Mesodermal cell (in vitro differentiated cells): Measurements from ENCODE around the gene TIMELESS. TPM values are rescaled to one million over a fixed set of nuclear protein-coding genes. Genes with fewer than 3 reads are reported as not detected.
"Not testable (repeated sequence)": the region's sequence is repeated elsewhere in the genome, so short reads cannot be mapped to it uniquely, and the experiment has no call there.

Source experiments
- H3K27ac ChIP-seq: 2 replicates; pipeline ENCODE4 v1.7.0; 2013; ENCODE audit warnings: mild to moderate bottlenecking, low read depth, low read length, moderate library complexity; ENCODE audit not compliant: severe bottlenecking
- H3K36me3 ChIP-seq: 2 replicates; pipeline ENCODE4 v1.7.1; 2013; ENCODE audit warnings: mild to moderate bottlenecking, low read length, moderate library complexity; ENCODE audit not compliant: control insufficient read depth, insufficient read depth
- H3K4me1 ChIP-seq: one replicate; pipeline ENCODE4 v1.7.1; 2013; ENCODE audit warnings: mild to moderate bottlenecking, low read length; ENCODE audit not compliant: insufficient read depth, control insufficient read depth, poor library complexity, severe bottlenecking
- H3K4me3 ChIP-seq: 2 replicates; pipeline ENCODE4 v1.7.0; 2013; ENCODE audit warnings: low read length, control low read depth, mild to moderate bottlenecking; ENCODE audit not compliant: insufficient read depth, poor library complexity, severe bottlenecking; ENCODE audit errors: extremely low read depth
- H3K9me3 ChIP-seq: 2 replicates; pipeline ENCODE4 v1.7.1; 2013; ENCODE audit warnings: mild to moderate bottlenecking, low read length, moderate library complexity; ENCODE audit not compliant: control insufficient read depth
- WGBS, 2 experiments: methylation state at CpG; one replicate each; pipeline ENCODE4 v1.1.5; 2013; ENCODE audit warnings: missing lambda C conversion rate in 2 of 2; ENCODE audit not compliant: insufficient coverage in 2 of 2; 5-methylcytosine and 5-hydroxymethylcytosine counted together
- polyA plus RNA-seq, 2 experiments: library from polyadenylated mRNA; stranded (reverse); fragments of 50-300 nt; gene quantifications; one replicate each; pipeline ENCODE4 v1.2.3, GENCODE V29; 2013

TIMELESS gene, protein sequence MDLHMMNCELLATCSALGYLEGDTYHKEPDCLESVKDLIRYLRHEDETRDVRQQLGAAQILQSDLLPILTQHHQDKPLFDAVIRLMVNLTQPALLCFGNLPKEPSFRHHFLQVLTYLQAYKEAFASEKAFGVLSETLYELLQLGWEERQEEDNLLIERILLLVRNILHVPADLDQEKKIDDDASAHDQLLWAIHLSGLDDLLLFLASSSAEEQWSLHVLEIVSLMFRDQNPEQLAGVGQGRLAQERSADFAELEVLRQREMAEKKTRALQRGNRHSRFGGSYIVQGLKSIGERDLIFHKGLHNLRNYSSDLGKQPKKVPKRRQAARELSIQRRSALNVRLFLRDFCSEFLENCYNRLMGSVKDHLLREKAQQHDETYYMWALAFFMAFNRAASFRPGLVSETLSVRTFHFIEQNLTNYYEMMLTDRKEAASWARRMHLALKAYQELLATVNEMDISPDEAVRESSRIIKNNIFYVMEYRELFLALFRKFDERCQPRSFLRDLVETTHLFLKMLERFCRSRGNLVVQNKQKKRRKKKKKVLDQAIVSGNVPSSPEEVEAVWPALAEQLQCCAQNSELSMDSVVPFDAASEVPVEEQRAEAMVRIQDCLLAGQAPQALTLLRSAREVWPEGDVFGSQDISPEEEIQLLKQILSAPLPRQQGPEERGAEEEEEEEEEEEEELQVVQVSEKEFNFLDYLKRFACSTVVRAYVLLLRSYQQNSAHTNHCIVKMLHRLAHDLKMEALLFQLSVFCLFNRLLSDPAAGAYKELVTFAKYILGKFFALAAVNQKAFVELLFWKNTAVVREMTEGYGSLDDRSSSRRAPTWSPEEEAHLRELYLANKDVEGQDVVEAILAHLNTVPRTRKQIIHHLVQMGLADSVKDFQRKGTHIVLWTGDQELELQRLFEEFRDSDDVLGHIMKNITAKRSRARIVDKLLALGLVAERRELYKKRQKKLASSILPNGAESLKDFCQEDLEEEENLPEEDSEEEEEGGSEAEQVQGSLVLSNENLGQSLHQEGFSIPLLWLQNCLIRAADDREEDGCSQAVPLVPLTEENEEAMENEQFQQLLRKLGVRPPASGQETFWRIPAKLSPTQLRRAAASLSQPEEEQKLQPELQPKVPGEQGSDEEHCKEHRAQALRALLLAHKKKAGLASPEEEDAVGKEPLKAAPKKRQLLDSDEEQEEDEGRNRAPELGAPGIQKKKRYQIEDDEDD
- 33.1 TPM for polyA plus RNA-seq (2013, experiment 1 of 2)
- 30.8 TPM for polyA plus RNA-seq (2013, experiment 2 of 2)

- Histone ChIP-seq H3K4me1 (no peaks in the 10 kb centered on the region), H3K27ac (peak within 1 kb of the TSS; percentile 89), H3K4me3 (peak within 1 kb of the TSS; percentile 59), H3K36me3 (peaks cover 16% of the 10 kb centered on the region), H3K9me3 (peaks cover 4% of the 10 kb centered on the region)
- WGBS, 2 experiments: 1% methylated on average over 37 to 42 of the region's 58 CpGs
Observed at GRCh38 chr12:56448860-56449621, at the start of gene TIMELESS. TIMELESS (minus strand) TSS chr12:56449426; CDS start chr12:56434170, 15,256 bp downstream.

GRCh38 chr12:56498126-56498902 is 49.1 kb upstream of the TIMELESS start:
- H3K27ac ChIP-seq: peak overlapping the region; percentile 16
- H3K4me1 ChIP-seq, H3K36me3 ChIP-seq, H3K9me3 ChIP-seq, H3K4me3 ChIP-seq: not testable (repeated sequence)
- WGBS, 2 experiments: 75 to 77% methylated on average over 6 to 8 of the region's 14 CpGs

DNA sequence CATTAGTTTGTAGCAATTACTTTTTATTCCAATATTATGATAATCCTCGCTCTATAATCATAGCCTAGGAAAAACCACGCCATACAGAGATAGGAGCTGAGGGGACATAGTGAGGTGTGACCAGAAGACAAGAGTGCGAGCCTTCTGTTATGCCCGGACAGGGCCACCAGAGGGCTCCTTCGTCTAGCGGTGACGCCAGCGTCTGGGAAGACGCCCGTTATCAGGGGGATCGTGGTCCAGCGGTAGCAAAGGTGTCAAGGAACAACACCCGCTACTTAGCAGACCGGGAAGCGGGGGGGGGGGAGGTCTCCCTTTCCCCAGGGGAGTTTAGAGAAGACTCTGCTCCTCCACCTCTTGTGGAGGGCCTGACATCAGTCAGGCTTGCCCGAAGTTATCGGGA is 47.5 kb upstream of the TIMELESS start:
- H3K4me1 ChIP-seq, H3K9me3 ChIP-seq, H3K27ac ChIP-seq, H3K36me3 ChIP-seq, H3K4me3 ChIP-seq: not testable (repeated sequence)
- whole genome bisulfite sequencing, 2 experiments: 9 to 10% methylated on average over 6 to 8 of the region's 17 CpGs

GRCh38 chr12:56494481-56494880 is 45.3 kb upstream of the TIMELESS start:
- H3K4me1 ChIP-seq, H3K27ac ChIP-seq, H3K4me3 ChIP-seq, H3K36me3 ChIP-seq, H3K9me3 ChIP-seq: not testable (repeated sequence)
- 96 to 98% methylated on average over 18 to 24 of the region's 27 CpGs for WGBS, 2 experiments

GRCh38 chr12:56494106-56494415 is 44.8 kb upstream of the TIMELESS start:
- H3K9me3 ChIP-seq, H3K4me1 ChIP-seq, H3K36me3 ChIP-seq, H3K27ac ChIP-seq, H3K4me3 ChIP-seq: not testable (repeated sequence)
- 93% methylated on average over 8 to 12 of the region's 15 CpGs for WGBS, 2 experiments

DNA sequence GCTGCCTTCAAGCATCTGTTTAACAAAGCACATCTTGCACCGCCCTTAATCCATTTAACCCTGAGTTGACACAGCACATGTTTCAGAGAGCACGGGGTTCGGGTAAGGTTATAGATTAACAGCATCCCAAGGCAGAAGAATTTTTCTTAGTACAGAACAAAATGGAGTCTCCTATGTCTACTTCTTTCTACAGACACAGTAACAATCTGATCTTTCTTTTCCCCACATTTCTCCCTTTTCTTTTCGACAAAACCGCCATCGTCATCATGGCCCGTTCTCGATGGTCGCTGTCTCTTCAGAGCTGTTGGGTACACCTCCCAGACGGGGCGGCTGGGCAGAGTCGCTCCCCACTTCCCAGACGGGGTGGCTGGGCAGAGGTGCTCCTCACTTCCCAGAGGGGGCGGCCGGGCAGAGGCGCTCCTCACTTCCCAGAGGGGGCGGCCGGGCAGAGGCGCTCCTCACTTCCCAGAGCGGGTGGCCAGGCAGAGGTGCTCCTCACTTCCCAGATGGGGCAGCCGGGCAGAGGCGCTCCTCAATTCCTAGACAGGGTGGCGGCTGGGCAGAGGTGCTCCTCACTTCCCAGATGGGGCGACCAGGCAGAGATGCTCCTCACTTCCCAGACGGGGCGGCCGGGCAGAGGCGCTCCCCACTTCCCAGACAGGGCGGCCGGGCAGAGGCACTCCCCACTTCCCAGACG is 44.3 kb upstream of the TIMELESS start:
- WGBS, 2 experiments: 87 to 93% methylated on average over 10 to 27 of the region's 31 CpGs
- H3K4me3 ChIP-seq, H3K36me3 ChIP-seq, H3K9me3 ChIP-seq, H3K4me1 ChIP-seq, H3K27ac ChIP-seq: not testable (repeated sequence)

- no peaks in the 10 kb centered on the region for H3K36me3 ChIP-seq
- no peak overlapping the region for H3K4me3 ChIP-seq
- no peaks in the 10 kb centered on the region for H3K4me1 ChIP-seq
- no peaks in the 10 kb centered on the region for H3K9me3 ChIP-seq
- no peak overlapping the region for H3K27ac ChIP-seq
Observed at GRCh38 chr12:56490360-56490759, 41.1 kb upstream of the TIMELESS start.

DNA sequence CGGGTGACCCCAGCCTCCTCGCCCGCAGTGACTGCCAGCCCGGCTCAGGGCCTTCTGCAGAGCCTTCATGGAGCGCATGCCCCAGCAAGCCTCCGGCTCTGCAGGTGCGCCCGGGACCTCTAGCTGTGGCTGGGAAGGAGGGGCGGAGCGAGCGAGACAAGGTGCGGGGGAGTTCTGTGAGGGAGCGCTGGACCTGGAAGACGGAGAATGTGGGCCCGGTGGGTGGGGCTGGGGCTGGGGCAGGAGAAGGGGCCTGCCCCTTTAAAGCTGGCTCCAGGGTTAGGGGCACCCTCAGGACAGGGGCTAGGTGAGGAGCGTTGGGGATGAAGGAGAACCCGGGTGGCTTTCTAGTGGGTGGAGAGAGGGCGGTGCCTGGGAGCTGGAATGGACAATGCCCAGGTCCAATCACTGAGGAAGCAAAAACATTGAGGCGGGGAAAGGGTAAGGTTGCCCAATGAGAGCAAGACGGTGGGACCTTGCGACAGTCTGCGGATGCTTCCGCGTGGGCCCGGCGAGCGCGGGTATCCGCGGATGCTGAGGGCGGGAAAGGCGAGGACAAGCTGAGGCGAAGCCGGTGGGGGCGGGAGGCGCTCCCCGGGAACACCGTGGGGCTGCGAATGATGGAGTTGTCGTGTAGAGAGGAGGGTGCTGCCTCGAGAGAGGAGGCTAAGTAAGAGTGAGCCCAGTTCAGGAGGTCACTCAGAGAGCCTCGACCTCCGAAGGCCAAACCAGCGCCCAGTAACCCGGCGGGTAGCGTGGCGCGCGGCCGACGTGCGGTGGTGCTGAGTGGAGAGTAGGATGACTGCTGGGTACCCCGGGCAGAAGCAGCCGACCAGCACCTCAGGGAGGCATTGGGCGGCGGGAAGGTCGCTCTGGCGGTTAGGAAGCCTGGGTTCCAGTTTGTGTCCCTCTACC is 39.1 kb upstream of the TIMELESS start, which contains the start of gene GLS2:
Gene GLS2, minus strand, starts transcription at position 121 of the 915 bp plus-strand sequence. Its CDS starts 43 bp downstream, at position 78.
- H3K9me3 ChIP-seq: no peaks in the 10 kb centered on the region
- H3K4me1 ChIP-seq: no peaks in the 10 kb centered on the region
- WGBS, 2 experiments: 27 to 29% methylated on average over 31 to 50 of the region's 59 CpGs
- no peak within 1 kb of the TSS for H3K27ac ChIP-seq
- H3K4me3 ChIP-seq: peak within 1 kb of the TSS; percentile 41
- no peaks in the 10 kb centered on the region for H3K36me3 ChIP-seq
